Skeletal muscle satellite cell (primary cell): Measurements from ENCODE around the gene AFM. TPM values are rescaled to one million over a fixed set of nuclear protein-coding genes. Genes with fewer than 3 reads are reported as not detected.

ENCODE experiments used
- H3K27me3 ChIP-seq: 2 replicates; pipeline ENCODE4 v1.7.0; 2013; ENCODE audit warnings: low read length; ENCODE audit not compliant: control insufficient read depth, insufficient read depth
- H3K36me3 ChIP-seq: 2 replicates; pipeline ENCODE4 v1.7.0; 2013; ENCODE audit warnings: mild to moderate bottlenecking, control low read depth, low read length; ENCODE audit not compliant: insufficient read depth
- H3K4me1 ChIP-seq: 2 replicates; pipeline ENCODE4 v1.7.0; 2013; ENCODE audit warnings: low read length; ENCODE audit not compliant: control insufficient read depth, insufficient read depth
- H3K4me2 ChIP-seq: 2 replicates; pipeline ENCODE4 v1.7.0; 2013; ENCODE audit warnings: mild to moderate bottlenecking, low read length
- H3K4me3 ChIP-seq: 2 replicates; pipeline ENCODE4 v1.7.0; 2013; ENCODE audit warnings: low read length
- H3K9ac ChIP-seq: 2 replicates; pipeline ENCODE4 v1.7.0; 2013; ENCODE audit warnings: mild to moderate bottlenecking, low read depth, low read length, moderate library complexity
- H3K9me3 ChIP-seq: replicated peaks from 2 replicates; pipeline ENCODE4 v1.7.0; 2013; ENCODE audit warnings: mild to moderate bottlenecking, control low read depth, low read length
- total RNA-seq: library from RNA; depleted of rRNA; stranded (reverse); fragments of >200 nt; gene quantifications from 2 replicates; pipeline ENCODE4 v1.2.3, GENCODE V29; 2012; rRNA removed

Gene AFM, protein sequence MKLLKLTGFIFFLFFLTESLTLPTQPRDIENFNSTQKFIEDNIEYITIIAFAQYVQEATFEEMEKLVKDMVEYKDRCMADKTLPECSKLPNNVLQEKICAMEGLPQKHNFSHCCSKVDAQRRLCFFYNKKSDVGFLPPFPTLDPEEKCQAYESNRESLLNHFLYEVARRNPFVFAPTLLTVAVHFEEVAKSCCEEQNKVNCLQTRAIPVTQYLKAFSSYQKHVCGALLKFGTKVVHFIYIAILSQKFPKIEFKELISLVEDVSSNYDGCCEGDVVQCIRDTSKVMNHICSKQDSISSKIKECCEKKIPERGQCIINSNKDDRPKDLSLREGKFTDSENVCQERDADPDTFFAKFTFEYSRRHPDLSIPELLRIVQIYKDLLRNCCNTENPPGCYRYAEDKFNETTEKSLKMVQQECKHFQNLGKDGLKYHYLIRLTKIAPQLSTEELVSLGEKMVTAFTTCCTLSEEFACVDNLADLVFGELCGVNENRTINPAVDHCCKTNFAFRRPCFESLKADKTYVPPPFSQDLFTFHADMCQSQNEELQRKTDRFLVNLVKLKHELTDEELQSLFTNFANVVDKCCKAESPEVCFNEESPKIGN
- total RNA-seq, result not detected in 2 replicates

- no peaks in the 10 kb centered on the region for H3K9me3 ChIP-seq
- H3K27me3 ChIP-seq, result peaks cover 15% of the 10 kb centered on the region
- H3K4me3 ChIP-seq, result no peak within 1 kb of the TSS
- H3K36me3 ChIP-seq, result no peaks in the 10 kb centered on the region
- H3K9ac ChIP-seq, result no peak within 1 kb of the TSS
- H3K4me2 ChIP-seq, result no peak within 1 kb of the TSS
- no peaks in the 10 kb centered on the region for H3K4me1 ChIP-seq
These were observed at the start of gene AFM for GRCh38 chr4:73481358-73481757. TSS of gene AFM (plus strand) at chr4:73481745. CDS start at chr4:73481776, 31 bp downstream.

DNA sequence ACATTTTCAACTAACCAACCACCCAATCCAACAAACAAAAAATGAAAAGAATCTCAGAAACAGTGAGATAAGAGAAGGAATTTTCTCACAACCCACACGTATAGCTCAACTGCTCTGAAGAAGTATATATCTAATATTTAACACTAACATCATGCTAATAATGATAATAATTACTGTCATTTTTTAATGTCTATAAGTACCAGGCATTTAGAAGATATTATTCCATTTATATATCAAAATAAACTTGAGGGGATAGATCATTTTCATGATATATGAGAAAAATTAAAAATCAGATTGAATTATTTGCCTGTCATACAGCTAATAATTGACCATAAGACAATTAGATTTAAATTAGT is 49.8 kb upstream of the AFM start:
- H3K9ac ChIP-seq, result no peak overlapping the region
- H3K36me3 ChIP-seq, result no peaks in the 10 kb centered on the region
- no peak overlapping the region for H3K4me2 ChIP-seq

GRCh38 chr4:73432169-73433000 is 49.2 kb upstream of the AFM start:
- Histone ChIP-seq H3K4me1 (no peaks in the 10 kb centered on the region), H3K36me3 (no peaks in the 10 kb centered on the region), H3K9ac (no peak overlapping the region), H3K4me3 (no peak overlapping the region), H3K27me3 (peaks cover 3% of the 10 kb centered on the region), H3K9me3 (no peaks in the 10 kb centered on the region), H3K4me2 (no peak overlapping the region)

More for the DNA sequence above, 49.8 kb upstream of the AFM start:
- Histone ChIP-seq H3K4me1 (no peaks in the 10 kb centered on the region), H3K9me3 (no peaks in the 10 kb centered on the region), H3K27me3 (peaks cover 3% of the 10 kb centered on the region), H3K4me3 (no peak overlapping the region)

GRCh38 chr4:73433140-73433539 is 48.4 kb upstream of the AFM start:
- H3K4me3 ChIP-seq, result no peak overlapping the region
- H3K4me1 ChIP-seq, result no peaks in the 10 kb centered on the region
- no peaks in the 10 kb centered on the region for H3K9me3 ChIP-seq

GRCh38 chr4:73434311-73434710 is 47.2 kb upstream of the AFM start:
- Histone ChIP-seq H3K9me3 (no peaks in the 10 kb centered on the region), H3K4me3 (no peak overlapping the region)

More at GRCh38 chr4:73433140-73433539, 48.4 kb upstream of the AFM start:
- Histone ChIP-seq H3K27me3 (peaks cover 3% of the 10 kb centered on the region), H3K36me3 (no peaks in the 10 kb centered on the region), H3K9ac (no peak overlapping the region), H3K4me2 (no peak overlapping the region)

DNA sequence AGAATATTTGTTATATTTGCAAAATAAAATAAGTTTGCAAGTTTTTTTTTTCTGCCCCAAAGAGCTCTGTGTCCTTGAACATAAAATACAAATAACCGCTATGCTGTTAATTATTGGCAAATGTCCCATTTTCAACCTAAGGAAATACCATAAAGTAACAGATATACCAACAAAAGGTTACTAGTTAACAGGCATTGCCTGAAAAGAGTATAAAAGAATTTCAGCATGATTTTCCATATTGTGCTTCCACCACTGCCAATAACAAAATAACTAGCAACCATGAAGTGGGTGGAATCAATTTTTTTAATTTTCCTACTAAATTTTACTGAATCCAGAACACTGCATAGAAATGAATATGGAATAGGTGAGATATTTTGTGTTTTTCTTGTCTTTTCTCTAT is 45.6 kb upstream of the AFM start, which contains the start of gene AFP:
TSS of gene AFP (plus strand) at position 238 of the 400 bp plus-strand sequence. CDS start at position 280, 42 bp downstream.
- no peaks in the 10 kb centered on the region for H3K4me1 ChIP-seq
- H3K36me3 ChIP-seq, result no peaks in the 10 kb centered on the region
- no peak within 1 kb of the TSS for H3K4me2 ChIP-seq
- no peak within 1 kb of the TSS for H3K9ac ChIP-seq
- H3K4me3 ChIP-seq, result no peak within 1 kb of the TSS
- H3K9me3 ChIP-seq, result no peaks in the 10 kb centered on the region
- no peaks in the 10 kb centered on the region for H3K27me3 ChIP-seq

More at GRCh38 chr4:73434311-73434710, 47.2 kb upstream of the AFM start:
- no peaks in the 10 kb centered on the region for H3K4me1 ChIP-seq
- H3K9ac ChIP-seq, result no peak overlapping the region
- H3K36me3 ChIP-seq, result no peaks in the 10 kb centered on the region
- H3K4me2 ChIP-seq, result no peak overlapping the region
- H3K27me3 ChIP-seq, result peaks cover 3% of the 10 kb centered on the region

- H3K27me3 ChIP-seq, result no peaks in the 10 kb centered on the region
- H3K9me3 ChIP-seq, result no peaks in the 10 kb centered on the region
- H3K36me3 ChIP-seq, result no peaks in the 10 kb centered on the region
- no peak overlapping the region for H3K9ac ChIP-seq
- no peaks in the 10 kb centered on the region for H3K4me1 ChIP-seq
- no peak overlapping the region for H3K4me2 ChIP-seq
- H3K4me3 ChIP-seq, result no peak overlapping the region
These were observed 44.6 kb upstream of the AFM start for GRCh38 chr4:73436674-73437557.

DNA sequence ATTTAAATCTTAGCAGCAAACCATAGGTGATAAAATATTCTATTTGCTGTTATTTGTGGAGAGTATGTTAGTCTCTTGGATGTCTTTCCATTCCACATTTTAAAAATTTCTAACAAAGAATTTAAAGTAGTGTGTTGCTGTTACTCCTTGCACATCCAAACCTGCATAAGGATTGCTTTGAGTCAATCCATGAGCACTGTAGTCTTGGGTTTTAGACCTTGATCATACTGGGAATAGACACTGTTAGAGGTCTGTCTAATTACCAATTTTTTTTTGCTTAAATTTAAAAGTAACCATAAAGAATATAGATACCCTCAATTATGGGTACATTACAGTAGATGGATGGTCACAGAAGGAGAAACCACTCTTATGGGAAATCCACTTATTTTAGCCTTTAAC is 44.0 kb upstream of the AFM start:
- Histone ChIP-seq H3K36me3 (no peaks in the 10 kb centered on the region), H3K9ac (no peak overlapping the region), H3K4me3 (no peak overlapping the region), H3K9me3 (no peaks in the 10 kb centered on the region), H3K4me1 (no peaks in the 10 kb centered on the region), H3K4me2 (no peak overlapping the region), H3K27me3 (no peaks in the 10 kb centered on the region)

- Histone ChIP-seq H3K9me3 (no peaks in the 10 kb centered on the region), H3K27me3 (no peaks in the 10 kb centered on the region), H3K36me3 (no peaks in the 10 kb centered on the region), H3K9ac (no peak overlapping the region), H3K4me3 (no peak overlapping the region), H3K4me2 (no peak overlapping the region), H3K4me1 (no peaks in the 10 kb centered on the region)
These were observed 43.5 kb upstream of the AFM start for GRCh38 chr4:73438048-73438447.

DNA sequence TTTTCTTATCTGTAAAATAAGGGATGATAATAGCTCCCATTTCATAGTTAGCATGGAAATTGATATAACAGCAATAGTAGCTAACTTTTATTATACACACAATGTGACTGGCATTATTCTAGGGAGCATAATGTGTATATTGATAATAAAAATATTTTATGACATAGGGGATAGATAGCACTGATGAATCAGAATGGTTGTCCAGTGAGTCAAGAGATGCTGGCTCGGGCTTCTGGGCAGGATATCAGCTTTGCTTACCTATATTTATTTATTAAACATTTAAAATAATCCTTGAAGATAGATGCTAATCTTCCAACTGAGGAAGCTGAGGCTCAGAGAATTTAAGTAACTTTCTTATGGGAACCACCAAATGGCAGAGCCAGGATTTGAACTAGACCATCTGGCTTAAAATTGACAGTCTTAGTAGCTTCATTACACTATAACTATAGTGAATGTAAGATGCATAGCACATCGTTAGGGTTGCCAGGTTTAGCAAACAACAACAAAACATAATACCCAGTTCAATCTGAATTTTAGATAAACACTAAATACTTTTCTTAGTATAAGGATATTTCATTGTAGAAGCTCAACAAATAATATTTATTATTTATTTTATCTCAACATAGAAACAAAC is 42.8 kb upstream of the AFM start:
- H3K9ac ChIP-seq, result no peak overlapping the region
- no peak overlapping the region for H3K4me3 ChIP-seq
- H3K4me1 ChIP-seq, result no peaks in the 10 kb centered on the region
- H3K9me3 ChIP-seq, result no peaks in the 10 kb centered on the region
- no peaks in the 10 kb centered on the region for H3K27me3 ChIP-seq
- H3K4me2 ChIP-seq, result no peak overlapping the region
- no peaks in the 10 kb centered on the region for H3K36me3 ChIP-seq
